ENCODE results near the gene CLPTM1.
"Not testable (repeated sequence)": the region's sequence is repeated elsewhere in the genome, so short reads cannot be mapped to it uniquely, and the experiment has no call there.

CLPTM1 gene

GRCh38 chr19:44959691-44960090 lies 4.5 kb downstream of the CLPTM1 start:
- DNase-seq (ENCODE audit: extremely low read depth, low read depth) = no peak

GRCh38 chr19:44960906-44961728 lies 5.9 kb downstream of the CLPTM1 start:
- no peak for DNase-seq (ENCODE audit: extremely low read depth, low read depth)
- TF ChIP-seq CTCF (IDR thresholded peaks at IDR 0.05; ENCODE audit: low read depth, low read length) = no peak

More at GRCh38 chr19:44959691-44960090, 4.5 kb downstream of the CLPTM1 start:
- no peak for TF ChIP-seq CTCF (IDR thresholded peaks at IDR 0.05; ENCODE audit: low read depth, low read length)

GRCh38 chr19:44961821-44962220 lies 6.6 kb downstream of the CLPTM1 start:
- no peak for DNase-seq (ENCODE audit: extremely low read depth, low read depth)
- no peak for TF ChIP-seq CTCF (IDR thresholded peaks at IDR 0.05; ENCODE audit: low read depth, low read length)

GRCh38 chr19:44968118-44968517 lies 12.9 kb downstream of the CLPTM1 start:
- no peak for TF ChIP-seq CTCF (IDR thresholded peaks at IDR 0.05; ENCODE audit: low read depth, low read length)
- no peak for DNase-seq (ENCODE audit: extremely low read depth, low read depth)

- TF ChIP-seq CTCF (IDR thresholded peaks at IDR 0.05; ENCODE audit: low read depth, low read length) = no peak
- no peak for DNase-seq (ENCODE audit: extremely low read depth, low read depth)
Measured at GRCh38 chr19:44968670-44969069, 13.5 kb downstream of the CLPTM1 start.

- no peak for DNase-seq (ENCODE audit: extremely low read depth, low read depth)
Measured at GRCh38 chr19:44969437-44969836, 14.3 kb downstream of the CLPTM1 start.

GRCh38 chr19:44971451-44971850 lies 16.3 kb downstream of the CLPTM1 start:
- not testable (repeated sequence) for DNase-seq (ENCODE audit: extremely low read depth, low read depth)

More at GRCh38 chr19:44969437-44969836, 14.3 kb downstream of the CLPTM1 start:
- no peak for TF ChIP-seq CTCF (IDR thresholded peaks at IDR 0.05; ENCODE audit: low read depth, low read length)

GRCh38 chr19:44972802-44973201 lies 17.6 kb downstream of the CLPTM1 start:
- no peak for TF ChIP-seq CTCF (IDR thresholded peaks at IDR 0.05; ENCODE audit: low read depth, low read length)
- no peak for DNase-seq (ENCODE audit: extremely low read depth, low read depth)
